AG09319 (cell line): ENCODE data around the gene TUBGCP3.

ENCODE experiments used
- DNase-seq: peaks from one replicate; pipeline ENCODE4 v3.0.0-alpha.2; 2010; ENCODE audit warnings: low read depth; ENCODE audit errors: extremely low read depth
- CTCF ChIP-seq: IDR thresholded peaks from 2 replicates; pipeline ENCODE4 v1.5.1; 2011; ENCODE audit warnings: low read depth, mild to moderate bottlenecking, inconsistent platforms, low read length, moderate library complexity

The TUBGCP3 gene

GRCh38 chr13:112627161-112627560 is 39.2 kb upstream of the TUBGCP3 start:
- no peak for DNase-seq
- TF ChIP-seq CTCF: no peak

GRCh38 chr13:112626761-112627160 is 38.8 kb upstream of the TUBGCP3 start:
- no peak for DNase-seq
- no peak for TF ChIP-seq CTCF

- DNase-seq: no peak
- no peak for TF ChIP-seq CTCF
Measured at GRCh38 chr13:112626124-112626523, 38.2 kb upstream of the TUBGCP3 start.

GRCh38 chr13:112625698-112626097 is 37.7 kb upstream of the TUBGCP3 start:
- no peak for DNase-seq

GRCh38 chr13:112624602-112625430 is 36.9 kb upstream of the TUBGCP3 start:
- no peak for DNase-seq
- TF ChIP-seq CTCF: no peak

More at GRCh38 chr13:112625698-112626097, 37.7 kb upstream of the TUBGCP3 start:
- no peak for TF ChIP-seq CTCF

- TF ChIP-seq CTCF: no peak
- no peak for DNase-seq
Measured at GRCh38 chr13:112624040-112624439, 36.1 kb upstream of the TUBGCP3 start.

GRCh38 chr13:112623051-112623711 is 35.2 kb upstream of the TUBGCP3 start:
- DNase-seq: no peak
- TF ChIP-seq CTCF: no peak
